Activated B cell treated with CpG ODN at 0.5 μM for 24 hours (primary cell): Measurements from ENCODE around the gene TMEM147. TPM values are rescaled to one million over a fixed set of nuclear protein-coding genes. Genes with fewer than 3 reads are reported as not detected.

Experiments
- ATAC-seq: fragments of 200-7000 bp; cut with Tn5 transposase; one replicate; pipeline ENCODE4 v1.10.0; 2021; ENCODE audit warnings: low read depth, mild to moderate bottlenecking, moderate library complexity
- CTCF ChIA-PET: fragments of 350-600 bp; sonication (Branson Sonifier 250); formaldehyde crosslinking; loops from one replicate; lab custom pipeline; 2021; ENCODE audit warnings: antibody characterized with exemption; lab: Charles Lee
- POLR2A ChIA-PET: fragments of 350-600 bp; sonication (Branson Sonifier 250); formaldehyde crosslinking; loops from one replicate; lab custom pipeline; 2021; ENCODE audit warnings: antibody characterized with exemption; lab: Charles Lee
- DNase-seq: peaks from one replicate; pipeline ENCODE4 v3.0.0; 2022
- H3K27ac Mint-ChIP-seq: one replicate; pipeline ENCODE4 v1.8.0; 2020; ENCODE audit warnings: mixed read lengths
- H3K27me3 Mint-ChIP-seq: one replicate; pipeline ENCODE4 v1.8.0; 2021; ENCODE audit warnings: mixed read lengths
- H3K36me3 Mint-ChIP-seq: one replicate; pipeline ENCODE4 v1.8.0; 2021; ENCODE audit warnings: low read depth, mixed read lengths
- H3K4me1 Mint-ChIP-seq: one replicate; pipeline ENCODE4 v1.8.0; 2021; ENCODE audit warnings: mixed read lengths
- H3K4me3 Mint-ChIP-seq: one replicate; pipeline ENCODE4 v1.8.0; 2020; ENCODE audit warnings: mild to moderate bottlenecking, mixed read lengths
- H3K9me3 Mint-ChIP-seq: one replicate; pipeline ENCODE4 v1.8.0; 2020; ENCODE audit warnings: mixed read lengths
- intact Hi-C: fragments of 100-400 bp; cut with micrococcal nuclease; formaldehyde crosslinking; loops from one replicate; pipeline ENCODE4 v1.15.1; 2024
- total RNA-seq: library from RNA; stranded (reverse); gene quantifications from 2 replicates; pipeline ENCODE4 v1.2.3, GENCODE V29; 2022
- TF ChIP-seq, protein P1 (sequence below): fragments of 200-600 bp; IDR thresholded peaks from one replicate; pipeline ENCODE4 v1.8.0; 2022; ENCODE audit warnings: antibody characterized with exemption, mild to moderate bottlenecking

TMEM147 gene
- total RNA-seq, 1 donor from 2014 or later: 46.9 TPM

DNA sequence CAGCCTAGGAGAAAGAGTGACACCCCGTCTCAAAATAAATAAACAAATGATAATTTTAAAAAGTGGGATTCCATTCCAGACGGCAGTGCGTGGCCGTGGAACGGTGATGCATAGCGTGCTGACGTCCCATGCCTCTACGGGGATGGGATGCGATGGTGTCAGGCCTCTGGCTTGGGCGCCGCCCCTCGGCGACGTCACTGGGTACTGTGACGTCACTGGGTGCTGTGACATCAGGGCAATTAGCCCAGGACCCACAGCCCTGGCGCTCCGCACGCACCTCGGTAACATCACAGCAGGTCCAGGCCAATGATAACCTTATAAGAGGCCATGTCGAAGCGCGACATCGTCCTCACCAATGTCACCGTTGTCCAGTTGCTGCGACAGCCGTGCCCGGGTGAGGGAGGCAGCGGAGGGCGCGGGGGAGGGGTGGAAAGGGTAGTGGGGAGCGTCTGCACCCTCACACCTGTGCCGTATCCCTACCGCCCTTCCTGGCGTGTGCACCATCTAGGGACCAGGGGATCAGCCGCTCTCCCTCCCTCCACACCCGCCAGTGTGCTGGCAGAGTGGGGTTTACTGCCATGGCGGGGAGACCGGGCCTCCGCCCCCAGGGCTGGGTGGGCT is 12.1 kb upstream of the TMEM147 start, which contains the start of gene GAPDHS:
Gene GAPDHS, plus strand, starts transcription at position 256 of the 621 bp plus-strand sequence. Its CDS starts 72 bp downstream, at position 328.
- peaks cover 30% of the 10 kb centered on the region for H3K27me3 Mint-ChIP-seq
- ChIA-PET POLR2A (no interaction called here), CTCF (no interaction called here)
- peak within 1 kb of the TSS; percentile 75 for H3K4me3 Mint-ChIP-seq
- intact Hi-C loops: no loop called here
- TF ChIP-seq, protein P1, sequence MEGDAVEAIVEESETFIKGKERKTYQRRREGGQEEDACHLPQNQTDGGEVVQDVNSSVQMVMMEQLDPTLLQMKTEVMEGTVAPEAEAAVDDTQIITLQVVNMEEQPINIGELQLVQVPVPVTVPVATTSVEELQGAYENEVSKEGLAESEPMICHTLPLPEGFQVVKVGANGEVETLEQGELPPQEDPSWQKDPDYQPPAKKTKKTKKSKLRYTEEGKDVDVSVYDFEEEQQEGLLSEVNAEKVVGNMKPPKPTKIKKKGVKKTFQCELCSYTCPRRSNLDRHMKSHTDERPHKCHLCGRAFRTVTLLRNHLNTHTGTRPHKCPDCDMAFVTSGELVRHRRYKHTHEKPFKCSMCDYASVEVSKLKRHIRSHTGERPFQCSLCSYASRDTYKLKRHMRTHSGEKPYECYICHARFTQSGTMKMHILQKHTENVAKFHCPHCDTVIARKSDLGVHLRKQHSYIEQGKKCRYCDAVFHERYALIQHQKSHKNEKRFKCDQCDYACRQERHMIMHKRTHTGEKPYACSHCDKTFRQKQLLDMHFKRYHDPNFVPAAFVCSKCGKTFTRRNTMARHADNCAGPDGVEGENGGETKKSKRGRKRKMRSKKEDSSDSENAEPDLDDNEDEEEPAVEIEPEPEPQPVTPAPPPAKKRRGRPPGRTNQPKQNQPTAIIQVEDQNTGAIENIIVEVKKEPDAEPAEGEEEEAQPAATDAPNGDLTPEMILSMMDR: no peak
- H3K4me1 Mint-ChIP-seq: peaks cover 15% of the 10 kb centered on the region
- DNase-seq (no peak), ATAC-seq (no peak)
- H3K9me3 Mint-ChIP-seq: no peaks in the 10 kb centered on the region
- H3K27ac Mint-ChIP-seq: no peak within 1 kb of the TSS
- H3K36me3 Mint-ChIP-seq: no peaks in the 10 kb centered on the region

GRCh38 chr19:35533822-35534392 is 11.5 kb upstream of the TMEM147 start:
- Mint-ChIP-seq H3K4me1 (peaks cover 15% of the 10 kb centered on the region), H3K27me3 (peaks cover 24% of the 10 kb centered on the region), H3K36me3 (no peaks in the 10 kb centered on the region), H3K9me3 (no peaks in the 10 kb centered on the region), H3K4me3 (peak overlapping the region; percentile 75), H3K27ac (no peak overlapping the region)
- intact Hi-C loops: no loop called here
- DNase-seq (no peak), ATAC-seq (peak; percentile 76)
- ChIA-PET POLR2A (no interaction called here), CTCF (no interaction called here)
- TF ChIP-seq, protein P1: no peak

- no peak overlapping the region for H3K27ac Mint-ChIP-seq
Observed at GRCh38 chr19:35534803-35535480, 10.5 kb upstream of the TMEM147 start.

GRCh38 chr19:35539314-35539713 is 6.1 kb upstream of the TMEM147 start:
- ChIA-PET CTCF (no interaction called here), POLR2A (no interaction called here)
- Mint-ChIP-seq H3K36me3 (no peaks in the 10 kb centered on the region), H3K4me1 (peaks cover 12% of the 10 kb centered on the region), H3K27me3 (no peaks in the 10 kb centered on the region), H3K27ac (no peak overlapping the region), H3K9me3 (no peaks in the 10 kb centered on the region), H3K4me3 (no peak overlapping the region)
- intact Hi-C loops: no loop called here
- no peak for ATAC-seq
- no peak for DNase-seq
- TF ChIP-seq, protein P1: no peak

More at GRCh38 chr19:35534803-35535480, 10.5 kb upstream of the TMEM147 start:
- TF ChIP-seq, protein P1: no peak
- H3K36me3 Mint-ChIP-seq: no peaks in the 10 kb centered on the region
- peaks cover 15% of the 10 kb centered on the region for H3K4me1 Mint-ChIP-seq
- POLR2A ChIA-PET: no interaction called here
- no peak overlapping the region for H3K4me3 Mint-ChIP-seq
- peaks cover 20% of the 10 kb centered on the region for H3K27me3 Mint-ChIP-seq
- intact Hi-C loops: no loop called here
- ATAC-seq (no peak), DNase-seq (no peak)
- CTCF ChIA-PET: interaction anchor here (0.9 kb wide), 1 partner anchor 18 kb away, joined by 3 read pairs; no protein-coding TSS in a partner anchor
- no peaks in the 10 kb centered on the region for H3K9me3 Mint-ChIP-seq

- Mint-ChIP-seq H3K4me3 (no peak overlapping the region), H3K27me3 (no peaks in the 10 kb centered on the region), H3K9me3 (no peaks in the 10 kb centered on the region), H3K27ac (no peak overlapping the region), H3K36me3 (peaks cover under 1% of the 10 kb centered on the region), H3K4me1 (peaks cover 18% of the 10 kb centered on the region)
- ChIA-PET POLR2A (interaction anchor here (1.2 kb wide), 1 partner anchor 25 kb away, joined by 4 read pairs; no protein-coding TSS in a partner anchor), CTCF (no interaction called here)
- DNase-seq: no peak
- intact Hi-C loops: no loop called here
- no peak for ATAC-seq
- TF ChIP-seq, protein P1: no peak
Observed at GRCh38 chr19:35539850-35540249, 5.6 kb upstream of the TMEM147 start.
